Psoas muscle (tissue), 8 donors: Measurements from ENCODE around the gene MCRIP2. TPM values are rescaled to one million over a fixed set of nuclear protein-coding genes. Genes with fewer than 3 reads are reported as not detected.

Source experiments
- ATAC-seq, 4 donors: fragments of 200-7000 bp; cut with Tn5 transposase; one replicate each; pipeline ENCODE4 v1.9.1; 2020; ENCODE audit warnings: moderate library complexity in 3 of 4, mild to moderate bottlenecking in 2 of 4
- DNase-seq, 2 donors: peaks; one replicate each; pipeline ENCODE4 v3.0.0-alpha.2; 2020
- H3K27ac ChIP-seq: fragments of 200-600 bp; one replicate; pipeline ENCODE4 v1.8.0; 2022
- H3K27me3 ChIP-seq, 3 donors: fragments of 200-600 bp in 1 of 3; one replicate each; pipeline versions ENCODE4 v1.6.1 to v1.8.0; 2013 to 2022; ENCODE audit warnings: low read length in 2 of 3, mild to moderate bottlenecking in 2 of 3, moderate library complexity in 1 of 3; ENCODE audit not compliant: insufficient read depth in 3 of 3
- H3K36me3 ChIP-seq, 2 donors: fragments of 200-600 bp in 1 of 2; one replicate each; pipeline versions ENCODE4 v1.6.1 to v1.8.0; 2013 to 2022; ENCODE audit warnings: low read depth in 1 of 2, mild to moderate bottlenecking in 1 of 2, moderate library complexity in 1 of 2; ENCODE audit not compliant: insufficient read depth in 1 of 2
- H3K4me1 ChIP-seq: fragments of 200-600 bp; one replicate; pipeline ENCODE4 v1.8.0; 2022
- H3K4me3 ChIP-seq: fragments of 200-600 bp; one replicate; pipeline ENCODE4 v1.8.0; 2022; ENCODE audit warnings: mild to moderate bottlenecking
- H3K9me3 ChIP-seq: fragments of 200-600 bp; one replicate; pipeline ENCODE4 v1.8.0; 2022
- WGBS, 3 donors: extraction: QIAGEN DNeasy Blood & Tissue Kit; methylation state at CpG; one replicate each; pipeline versions ENCODE4 v1.1.6 to v1.1.7; 2013; 5-methylcytosine and 5-hydroxymethylcytosine counted together
- intact Hi-C, 2 donors: fragments of 100-400 bp; cut with DNase I; formaldehyde crosslinking; loops; one replicate each; pipeline versions ENCODE4 v1.11.0 to v1.14.2; 2022
- polyA plus RNA-seq, 3 donors: library from polyadenylated mRNA; stranded (reverse); fragments of 200-250 nt; gene quantifications; one replicate each; pipeline ENCODE4 v1.2.3, GENCODE V29; 2013
- total RNA-seq, 4 donors: library from RNA; stranded (reverse); fragmentation: NEBNext Ultra II Directional in 2 of 4; extraction: Animal tissue kit (Norgen Biotek cat#: 25700) in 2 of 4; gene quantifications; one replicate each; pipeline versions ENCODE4 v1.2.1 to v1.2.4, GENCODE V29; 2021 to 2023
- TF ChIP-seq, protein P1 (sequence below): fragments of 200-600 bp; IDR thresholded peaks from one replicate; pipeline ENCODE4 v1.8.0; 2022; ENCODE audit warnings: antibody characterized with exemption
- donor health status: healthy with polysubstance abuse.
- donor health status: DM: no; HTN: no; CAD: no; lungs with moderate emphysema.
- donor health status: Bipolar disorder and iron deficiency.
- donor health status: healthy.
- donor health status: DM: yes; HTN: yes; CAD: no.
- donor health status: DM: no; HTN: no; CAD: no.
- donor health status: DM: no; HTN: no; CAD: no.
- donor health status: DM: yes; HTN: yes; CAD: no.

MCRIP2 gene
- total and polyA plus RNA-seq, 7 donors, result 61.6 to 124 (median 80.2) TPM

DNA sequence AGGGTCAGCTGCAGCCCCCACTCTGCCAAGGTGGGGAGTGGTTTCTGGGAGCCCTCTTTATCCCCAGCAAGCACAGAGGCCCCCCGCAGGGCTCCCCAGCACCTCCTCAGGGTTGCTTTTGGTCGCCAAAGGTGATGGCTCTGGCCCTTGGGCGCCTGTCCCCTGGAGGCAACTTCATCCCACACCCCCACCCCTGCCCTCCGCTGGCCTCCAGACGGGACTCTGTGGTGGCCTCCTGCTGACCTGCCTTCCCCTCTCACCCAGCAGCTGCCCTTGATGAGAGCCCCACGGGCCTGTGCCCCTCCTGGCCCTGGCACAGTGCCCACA, 18.5 kb downstream of the MCRIP2 start:
- TF ChIP-seq, protein P1, sequence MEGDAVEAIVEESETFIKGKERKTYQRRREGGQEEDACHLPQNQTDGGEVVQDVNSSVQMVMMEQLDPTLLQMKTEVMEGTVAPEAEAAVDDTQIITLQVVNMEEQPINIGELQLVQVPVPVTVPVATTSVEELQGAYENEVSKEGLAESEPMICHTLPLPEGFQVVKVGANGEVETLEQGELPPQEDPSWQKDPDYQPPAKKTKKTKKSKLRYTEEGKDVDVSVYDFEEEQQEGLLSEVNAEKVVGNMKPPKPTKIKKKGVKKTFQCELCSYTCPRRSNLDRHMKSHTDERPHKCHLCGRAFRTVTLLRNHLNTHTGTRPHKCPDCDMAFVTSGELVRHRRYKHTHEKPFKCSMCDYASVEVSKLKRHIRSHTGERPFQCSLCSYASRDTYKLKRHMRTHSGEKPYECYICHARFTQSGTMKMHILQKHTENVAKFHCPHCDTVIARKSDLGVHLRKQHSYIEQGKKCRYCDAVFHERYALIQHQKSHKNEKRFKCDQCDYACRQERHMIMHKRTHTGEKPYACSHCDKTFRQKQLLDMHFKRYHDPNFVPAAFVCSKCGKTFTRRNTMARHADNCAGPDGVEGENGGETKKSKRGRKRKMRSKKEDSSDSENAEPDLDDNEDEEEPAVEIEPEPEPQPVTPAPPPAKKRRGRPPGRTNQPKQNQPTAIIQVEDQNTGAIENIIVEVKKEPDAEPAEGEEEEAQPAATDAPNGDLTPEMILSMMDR, result no peak
- DNase-seq (no peak), ATAC-seq (peak in 1 of 4 donors; percentile 1)
- Histone ChIP-seq H3K36me3 (peaks cover 0 to 6% of the 10 kb centered on the region in 2 donors), H3K4me1 (peaks cover 11% of the 10 kb centered on the region), H3K9me3 (no peaks in the 10 kb centered on the region), H3K4me3 (peak overlapping the region; percentile 20), H3K27ac (peak overlapping the region; percentile 4), H3K27me3 (no peaks in the 10 kb centered on the region)
- 58 to 62% (median 59%) methylated on average over 5 to 6 of the region's 6 CpGs for WGBS, 3 donors
- intact Hi-C loops, result loop anchor here in 1 of 2 donors (2.0 kb wide), 1 partner anchor 77 kb away; no protein-coding TSS in a partner anchor

GRCh38 chr16:660459-661183, 19.0 kb downstream of the MCRIP2 start:
- peak; percentile 85 to 93 (median 88) for ATAC-seq
- H3K27me3 ChIP-seq, result no peaks in the 10 kb centered on the region
- no peaks in the 10 kb centered on the region for H3K9me3 ChIP-seq
- 8 to 27% (median 13%) methylated on average over 17 to 39 of the region's 43 CpGs for WGBS, 3 donors
- H3K4me1 ChIP-seq, result peaks cover 11% of the 10 kb centered on the region
- peaks cover 0 to 3% of the 10 kb centered on the region in 2 donors for H3K36me3 ChIP-seq
- peak overlapping the region; percentile 68 for H3K27ac ChIP-seq
- intact Hi-C loops, result loop anchor here in 1 of 2 donors (2.0 kb wide), 1 partner anchor 78 kb away; no protein-coding TSS in a partner anchor
- DNase-seq, result peak; percentile 93 to 96
- TF ChIP-seq, protein P1, result peak; percentile 47
- H3K4me3 ChIP-seq, result peak overlapping the region; percentile 46

DNA sequence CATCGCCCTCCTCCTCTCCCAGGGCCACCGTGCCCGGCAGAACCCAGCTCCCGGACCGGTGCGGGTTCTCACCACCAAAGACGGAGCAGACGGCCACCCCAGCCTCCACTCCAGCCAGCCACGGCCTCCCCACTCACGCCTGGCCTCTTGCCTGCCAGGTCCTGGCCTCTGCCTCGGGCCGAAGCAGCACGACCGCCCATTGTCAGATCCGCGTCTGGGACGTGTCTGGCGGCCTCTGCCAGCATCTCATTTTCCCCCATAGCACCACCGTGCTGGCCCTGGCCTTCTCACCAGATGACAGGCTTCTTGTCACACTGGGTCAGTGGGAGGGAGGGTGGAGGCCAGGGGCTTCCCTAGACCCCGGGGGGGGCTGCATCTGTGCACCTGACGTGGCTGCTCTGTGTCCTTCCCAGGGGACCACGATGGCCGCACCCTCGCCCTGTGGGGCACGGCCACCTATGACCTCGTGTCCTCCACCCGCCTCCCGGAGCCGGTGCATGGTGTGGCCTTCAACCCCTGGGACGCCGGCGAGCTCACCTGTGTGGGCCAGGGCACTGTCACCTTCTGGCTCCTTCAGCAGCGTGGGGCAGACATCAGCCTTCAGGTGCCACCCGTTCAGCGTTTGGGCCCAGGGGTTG, 19.7 kb downstream of the MCRIP2 start:
- DNase-seq, result no peak
- H3K4me3 ChIP-seq, result peak overlapping the region; percentile 46
- no peaks in the 10 kb centered on the region for H3K27me3 ChIP-seq
- WGBS, 3 donors, result 43 to 62% (median 46%) methylated on average over 33 to 35 of the region's 35 CpGs
- intact Hi-C loops, result loop anchor here in 1 of 2 donors (2.0 kb wide), 1 partner anchor 79 kb away; no protein-coding TSS in a partner anchor
- peak; percentile 2 to 7 (median 6) for ATAC-seq
- TF ChIP-seq, protein P1, result no peak
- H3K36me3 ChIP-seq, result no peaks in the 10 kb centered on the region
- H3K4me1 ChIP-seq, result peaks cover 11% of the 10 kb centered on the region
- H3K9me3 ChIP-seq, result no peaks in the 10 kb centered on the region
- peak overlapping the region; percentile 68 for H3K27ac ChIP-seq

- ATAC-seq (no peak), DNase-seq (no peak)
- TF ChIP-seq, protein P1, result no peak
- peaks cover 12% of the 10 kb centered on the region for H3K4me1 ChIP-seq
- intact Hi-C loops, result no loop called here
- H3K36me3 ChIP-seq, result no peaks in the 10 kb centered on the region
- H3K27ac ChIP-seq, result peak overlapping the region; percentile 68
- H3K4me3 ChIP-seq, result no peak overlapping the region
- WGBS, 3 donors, result 91 to 95% (median 93%) methylated on average over 14 to 19 of the region's 19 CpGs
- no peaks in the 10 kb centered on the region for H3K9me3 ChIP-seq
- H3K27me3 ChIP-seq, result no peaks in the 10 kb centered on the region
Observed at GRCh38 chr16:662095-662494, 20.5 kb downstream of the MCRIP2 start.
